ENCODE results near the gene EGFR.

Gene EGFR

GRCh38 chr7:55099066-55099820, 80.4 kb downstream of the EGFR start:
- no peaks in the 10 kb centered on the region for H3K9me2 ChIP-seq (replicated peaks; ENCODE audit: insufficient read depth, low read length)
- H3K9me3 ChIP-seq (replicated peaks; ENCODE audit: insufficient read depth, low read length): no peaks in the 10 kb centered on the region
- TF ChIP-seq, protein P1, sequence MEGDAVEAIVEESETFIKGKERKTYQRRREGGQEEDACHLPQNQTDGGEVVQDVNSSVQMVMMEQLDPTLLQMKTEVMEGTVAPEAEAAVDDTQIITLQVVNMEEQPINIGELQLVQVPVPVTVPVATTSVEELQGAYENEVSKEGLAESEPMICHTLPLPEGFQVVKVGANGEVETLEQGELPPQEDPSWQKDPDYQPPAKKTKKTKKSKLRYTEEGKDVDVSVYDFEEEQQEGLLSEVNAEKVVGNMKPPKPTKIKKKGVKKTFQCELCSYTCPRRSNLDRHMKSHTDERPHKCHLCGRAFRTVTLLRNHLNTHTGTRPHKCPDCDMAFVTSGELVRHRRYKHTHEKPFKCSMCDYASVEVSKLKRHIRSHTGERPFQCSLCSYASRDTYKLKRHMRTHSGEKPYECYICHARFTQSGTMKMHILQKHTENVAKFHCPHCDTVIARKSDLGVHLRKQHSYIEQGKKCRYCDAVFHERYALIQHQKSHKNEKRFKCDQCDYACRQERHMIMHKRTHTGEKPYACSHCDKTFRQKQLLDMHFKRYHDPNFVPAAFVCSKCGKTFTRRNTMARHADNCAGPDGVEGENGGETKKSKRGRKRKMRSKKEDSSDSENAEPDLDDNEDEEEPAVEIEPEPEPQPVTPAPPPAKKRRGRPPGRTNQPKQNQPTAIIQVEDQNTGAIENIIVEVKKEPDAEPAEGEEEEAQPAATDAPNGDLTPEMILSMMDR (IDR thresholded peaks at IDR 0.05; ENCODE audit: low read length): no peak
- TF ChIP-seq EZH2 (optimal IDR thresholded peaks at IDR 0.05; ENCODE audit: low read depth, low read length): no peak
- no peak for TF ChIP-seq EZH2phosphoT487 (IDR thresholded peaks at IDR 0.05; ENCODE audit: low read length)
- DNase-seq: no peak
- no peak overlapping the region for H3K9ac ChIP-seq (ENCODE audit: low read length)
- no peaks in the 10 kb centered on the region for H3F3A ChIP-seq (ENCODE audit: insufficient read depth, low read length)
- H3K4me3 ChIP-seq (ENCODE audit: low read length): no peak overlapping the region
- no peaks in the 10 kb centered on the region for H3K27me3 ChIP-seq (replicated peaks; ENCODE audit: insufficient read depth, low read length)
- H3K79me2 ChIP-seq (ENCODE audit: low read length): no peaks in the 10 kb centered on the region
- no peaks in the 10 kb centered on the region for H4K20me1 ChIP-seq (ENCODE audit: insufficient read depth, low read length)
- no peaks in the 10 kb centered on the region for H3K4me1 ChIP-seq (ENCODE audit: low read length)
- H3K36me3 ChIP-seq (replicated peaks; ENCODE audit: insufficient read depth, low read length): no peaks in the 10 kb centered on the region
- no peak overlapping the region for H2AFZ ChIP-seq (ENCODE audit: low read length)
- H3K27ac ChIP-seq (ENCODE audit: low read length): no peak overlapping the region
- H3K4me2 ChIP-seq (ENCODE audit: low read depth, low read length): no peak overlapping the region

DNA sequence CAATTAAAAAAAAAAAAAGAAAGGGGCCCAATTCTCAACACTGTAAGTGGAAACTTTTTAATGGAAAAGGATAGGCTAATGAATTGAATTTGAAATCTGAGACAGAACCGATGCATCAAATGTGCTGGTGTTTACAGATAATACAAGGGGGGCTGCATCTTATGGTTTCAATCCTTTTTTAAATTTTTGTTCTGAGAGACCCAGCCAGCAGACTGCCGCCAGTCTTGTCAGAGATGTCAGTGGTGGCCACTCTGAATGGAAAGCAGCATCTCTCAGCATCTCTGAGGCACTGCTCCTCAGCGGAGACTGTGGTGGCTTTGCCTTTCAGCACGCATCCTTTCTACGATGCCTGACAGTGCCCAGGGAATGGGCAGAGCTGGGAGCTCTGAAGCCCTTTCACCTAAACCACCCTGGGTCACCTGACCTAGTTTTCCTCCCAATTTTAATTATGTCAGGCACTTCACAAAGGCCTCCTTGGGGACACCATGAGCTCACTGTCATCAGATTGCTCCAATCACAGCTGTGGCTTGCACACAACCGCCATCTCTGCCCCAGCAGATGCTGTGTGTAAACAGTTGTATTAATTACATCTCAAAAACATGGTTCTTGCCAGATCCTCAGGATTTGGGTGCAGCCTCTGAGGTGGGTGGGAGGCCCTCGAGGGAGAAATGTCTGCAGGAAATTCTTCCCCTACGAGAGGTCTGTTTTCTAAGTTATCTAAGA, 81.2 kb downstream of the EGFR start:
- Histone ChIP-seq H3K27ac (ENCODE audit: low read length) (no peak overlapping the region), H4K20me1 (ENCODE audit: insufficient read depth, low read length) (no peaks in the 10 kb centered on the region), H3K4me2 (ENCODE audit: low read depth, low read length) (no peak overlapping the region), H3K9me2 (replicated peaks; ENCODE audit: insufficient read depth, low read length) (no peaks in the 10 kb centered on the region), H3K36me3 (replicated peaks; ENCODE audit: insufficient read depth, low read length) (no peaks in the 10 kb centered on the region), H3K4me1 (ENCODE audit: low read length) (no peaks in the 10 kb centered on the region), H2AFZ (ENCODE audit: low read length) (no peak overlapping the region), H3K9me3 (replicated peaks; ENCODE audit: insufficient read depth, low read length) (no peaks in the 10 kb centered on the region), H3K79me2 (ENCODE audit: low read length) (no peaks in the 10 kb centered on the region), H3K4me3 (ENCODE audit: low read length) (no peak overlapping the region), H3K27me3 (replicated peaks; ENCODE audit: insufficient read depth, low read length) (no peaks in the 10 kb centered on the region), H3K9ac (ENCODE audit: low read length) (no peak overlapping the region), H3F3A (ENCODE audit: insufficient read depth, low read length) (no peaks in the 10 kb centered on the region)
- no peak for DNase-seq
- TF ChIP-seq EZH2phosphoT487 (IDR thresholded peaks at IDR 0.05; ENCODE audit: low read length): no peak
- no peak for TF ChIP-seq EZH2 (optimal IDR thresholded peaks at IDR 0.05; ENCODE audit: low read depth, low read length)
- TF ChIP-seq, protein P1 (IDR thresholded peaks at IDR 0.05; ENCODE audit: low read length): no peak

DNA sequence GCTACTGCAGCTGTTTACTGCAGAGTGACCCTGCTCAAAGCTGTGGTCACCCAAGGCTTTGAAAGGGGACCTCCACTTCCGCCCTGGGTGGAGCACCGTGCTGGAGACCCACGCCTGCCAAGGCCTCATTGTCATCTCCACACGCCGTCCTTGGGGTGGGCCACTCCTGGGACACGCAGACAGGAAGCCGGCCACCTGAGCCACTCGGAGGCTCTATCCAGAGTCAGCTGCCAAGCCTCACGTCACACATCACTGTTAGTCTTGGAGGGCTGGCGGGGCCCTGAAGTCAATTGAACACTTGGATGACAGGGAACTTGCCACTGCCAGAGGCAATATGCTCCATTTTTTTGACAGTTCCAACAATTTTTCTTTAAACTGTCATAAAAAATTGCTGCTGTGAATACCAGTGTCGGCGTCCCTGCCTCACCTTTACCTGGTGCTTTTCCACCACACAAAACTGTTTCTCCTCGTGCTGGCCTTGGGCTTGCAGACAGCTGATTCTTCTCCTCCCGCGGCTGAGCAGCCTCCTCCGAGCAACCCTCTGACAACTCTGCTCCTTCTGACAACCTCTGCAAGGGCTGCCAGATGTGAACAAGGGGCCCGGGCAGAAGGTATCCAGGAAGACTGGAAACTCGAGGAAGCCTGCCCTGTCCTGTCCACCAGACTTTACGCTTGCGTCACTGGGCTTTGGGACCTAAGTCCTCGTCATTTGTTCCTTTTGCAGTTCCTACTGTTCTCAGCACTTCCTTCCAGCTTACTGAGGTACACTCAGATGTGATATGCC, 81.9 kb downstream of the EGFR start:
- Histone ChIP-seq H3F3A (ENCODE audit: insufficient read depth, low read length) (no peaks in the 10 kb centered on the region), H2AFZ (ENCODE audit: low read length) (no peak overlapping the region), H3K4me1 (ENCODE audit: low read length) (no peaks in the 10 kb centered on the region), H3K27ac (ENCODE audit: low read length) (no peak overlapping the region), H3K4me3 (ENCODE audit: low read length) (no peak overlapping the region), H3K36me3 (replicated peaks; ENCODE audit: insufficient read depth, low read length) (no peaks in the 10 kb centered on the region), H4K20me1 (ENCODE audit: insufficient read depth, low read length) (no peaks in the 10 kb centered on the region), H3K9me3 (replicated peaks; ENCODE audit: insufficient read depth, low read length) (no peaks in the 10 kb centered on the region), H3K4me2 (ENCODE audit: low read depth, low read length) (no peak overlapping the region), H3K27me3 (replicated peaks; ENCODE audit: insufficient read depth, low read length) (no peaks in the 10 kb centered on the region), H3K9me2 (replicated peaks; ENCODE audit: insufficient read depth, low read length) (no peaks in the 10 kb centered on the region), H3K79me2 (ENCODE audit: low read length) (no peaks in the 10 kb centered on the region), H3K9ac (ENCODE audit: low read length) (no peak overlapping the region)
- TF ChIP-seq, protein P1 (IDR thresholded peaks at IDR 0.05; ENCODE audit: low read length): no peak
- TF ChIP-seq EZH2phosphoT487 (IDR thresholded peaks at IDR 0.05; ENCODE audit: low read length): no peak
- DNase-seq: no peak
